Measurements from ENCODE around the gene ETV3. TPM values are rescaled to one million over a fixed set of nuclear protein-coding genes. Genes with fewer than 3 reads are reported as not detected.
"Not testable (repeated sequence)": the region's sequence is repeated elsewhere in the genome, so short reads cannot be mapped to it uniquely, and the experiment has no call there.

The ETV3 gene
- 1 to 10 TPM; 4.9 to 7.8 (median 6.5) TPM for total RNA-seq
- long read RNA-seq: 0 reads

GRCh38 chr1:157138220-157139051 is at the start of gene ETV3:
TSS of gene ETV3 (minus strand) at chr1:157138395. CDS start at chr1:157136352, 2,043 bp downstream.
- Histone ChIP-seq H3K27me3 (no peaks in the 10 kb centered on the region), H3K27ac (peak within 1 kb of the TSS; percentile 94 to 96 (median 95)), H3K4me3 (peak within 1 kb of the TSS; percentile 73 to 90 (median 88)), H3K4me1 (peaks cover 0 to 25% (median 9%) of the 10 kb centered on the region in 4 donors), H3K36me3 (peaks cover 2 to 25% (median 15%) of the 10 kb centered on the region in 4 donors), H3K9me3 (no peaks in the 10 kb centered on the region)
- ATAC-seq (peak; percentile 94 to 98 (median 95)), DNase-seq (peak; percentile 90 to 92 (median 91))
- TF ChIP-seq POLR2A (IDR thresholded peaks at IDR 0.05) (peak; percentile 94), CTCF (IDR thresholded peaks at IDR 0.05) (no peak)
- WGBS (ENCODE audit: insufficient coverage, low coverage, low lambda C conversion rate, missing lambda C conversion rate): 6% methylated on average over 6 of the region's 85 CpGs
- intact Hi-C loops (cut with DNase I): no loop called here

- TF ChIP-seq POLR2A (IDR thresholded peaks at IDR 0.05) (no peak), CTCF (IDR thresholded peaks at IDR 0.05) (no peak)
- intact Hi-C loops (cut with DNase I): loop anchor here in 1 of 2 donors (10.0 kb wide), 1 partner anchor 308 kb away; no protein-coding TSS in a partner anchor
- Histone ChIP-seq H3K9me3 (no peaks in the 10 kb centered on the region), H3K4me3 (no peak overlapping the region), H3K27me3 (no peaks in the 10 kb centered on the region), H3K36me3 (no peaks in the 10 kb centered on the region), H3K27ac (no peak overlapping the region), H3K4me1 (peaks cover 0 to 7% (median 0%) of the 10 kb centered on the region in 4 donors)
- ATAC-seq: no peak
- peak in 1 of 3 donors; percentile 17 for DNase-seq
- 74% methylated on average over 7 of the region's 8 CpGs for WGBS (ENCODE audit: insufficient coverage, low coverage, low lambda C conversion rate, missing lambda C conversion rate)
Observed at GRCh38 chr1:157186281-157186992, 48.2 kb upstream of the ETV3 start.

GRCh38 chr1:157183870-157184269 is 45.7 kb upstream of the ETV3 start:
- WGBS (ENCODE audit: insufficient coverage, low coverage, low lambda C conversion rate, missing lambda C conversion rate): 79% methylated on average over 3 of the region's 3 CpGs
- H3K4me3 ChIP-seq: no peak overlapping the region
- no peaks in the 10 kb centered on the region for H3K27me3 ChIP-seq
- DNase-seq (no peak), ATAC-seq (no peak)
- no peaks in the 10 kb centered on the region for H3K36me3 ChIP-seq
- H3K9me3 ChIP-seq: no peaks in the 10 kb centered on the region
- H3K27ac ChIP-seq: no peak overlapping the region
- H3K4me1 ChIP-seq: peaks cover 0 to 7% (median 0%) of the 10 kb centered on the region in 4 donors
- no peak for TF ChIP-seq POLR2A (IDR thresholded peaks at IDR 0.05)
- TF ChIP-seq CTCF (IDR thresholded peaks at IDR 0.05): no peak
- intact Hi-C loops (cut with DNase I): loop anchor here in 1 of 2 donors (10.0 kb wide), 1 partner anchor 311 kb away; no protein-coding TSS in a partner anchor

- ATAC-seq: not testable (repeated sequence)
Observed at GRCh38 chr1:157182371-157182770, 44.2 kb upstream of the ETV3 start.

More at GRCh38 chr1:157182371-157182770, 44.2 kb upstream of the ETV3 start:
- not testable (repeated sequence) for H3K4me3 ChIP-seq, H3K27ac ChIP-seq, H3K9me3 ChIP-seq, H3K27me3 ChIP-seq, H3K36me3 ChIP-seq, H3K4me1 ChIP-seq
- intact Hi-C loops (cut with DNase I): loop anchor here in 1 of 2 donors (10.0 kb wide), 1 partner anchor 312 kb away; no protein-coding TSS in a partner anchor
- WGBS (ENCODE audit: insufficient coverage, low coverage, low lambda C conversion rate, missing lambda C conversion rate): 69% methylated on average over 2 of the region's 5 CpGs
- peak in 1 of 3 donors; percentile 3 for DNase-seq
